Astrocyte of the cerebellum (primary cell): ENCODE data around the gene AP2A1.
"Not testable (repeated sequence)": the region's sequence is repeated elsewhere in the genome, so short reads cannot be mapped to it uniquely, and the experiment has no call there.

Experiments used
- DNase-seq: peaks from one replicate; pipeline ENCODE4 v3.0.0-alpha.2; 2011; ENCODE audit warnings: low read depth
- H3K4me3 ChIP-seq: 2 replicates; pipeline ENCODE4 v1.5.1; 2011; ENCODE audit warnings: mild to moderate bottlenecking, low read depth, low read length, moderate library complexity
- CTCF ChIP-seq: IDR thresholded peaks from 2 replicates; pipeline ENCODE4 v1.5.1; 2012; ENCODE audit warnings: low read length, low read depth, moderate library complexity, mild to moderate bottlenecking; ENCODE audit errors: missing control alignments
- in situ Hi-C: cut with HindIII; loops from 2 replicates; pipeline ENCODE4 v1.10.0; 2017; ENCODE audit warnings: low sequenced_read_pairs

Gene AP2A1

DNA sequence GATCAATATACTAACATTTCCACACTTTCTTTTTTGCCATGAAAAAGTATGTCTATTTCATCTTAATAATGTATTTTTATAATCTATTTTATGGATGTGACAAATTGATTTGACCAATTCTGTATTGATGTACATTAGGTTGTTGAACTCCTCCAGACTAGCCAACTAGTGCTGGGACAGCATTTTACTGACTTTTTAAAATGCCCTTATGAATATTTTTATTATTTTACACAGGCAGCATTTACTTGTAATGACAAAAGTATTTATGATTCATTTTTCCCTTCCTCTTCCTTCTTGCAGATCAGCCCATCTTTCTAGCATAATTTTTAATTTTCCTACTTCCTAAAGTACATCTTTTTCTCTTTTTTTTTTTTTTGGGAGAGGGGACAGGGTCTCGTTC lies 47.2 kb downstream of the AP2A1 start:
- TF ChIP-seq CTCF = no peak
- in situ Hi-C loops = no loop called here
- no peak overlapping the region for H3K4me3 ChIP-seq
- no peak for DNase-seq

DNA sequence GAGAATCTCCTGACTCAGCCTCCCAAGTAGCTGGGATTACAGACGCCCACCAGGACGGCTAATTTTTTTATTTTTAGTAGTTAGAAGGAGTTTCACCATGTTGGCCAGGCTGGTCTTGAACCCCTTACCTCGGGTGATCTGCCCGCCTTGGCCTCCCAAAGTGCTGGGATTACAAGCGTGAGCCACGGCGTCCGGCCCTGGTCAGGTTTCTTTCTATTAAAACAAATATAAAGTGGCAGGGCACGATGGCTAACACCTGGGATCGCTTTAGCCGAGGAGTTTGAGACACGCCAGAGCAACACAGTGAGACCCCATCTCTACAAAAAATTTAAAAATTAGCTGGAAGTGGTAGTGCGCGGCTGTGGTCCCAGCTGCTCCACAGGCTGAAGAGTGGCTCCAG lies 49.8 kb downstream of the AP2A1 start:
- no peak overlapping the region for H3K4me3 ChIP-seq
- no peak for TF ChIP-seq CTCF
- DNase-seq = no peak
- in situ Hi-C loops = no loop called here

GRCh38 chr19:49817964-49818648 lies 51.3 kb downstream of the AP2A1 start, which contains the start of gene MED25:
TSS of gene MED25 (plus strand) at chr19:49818289. CDS start at chr19:49818342, 53 bp downstream.
- H3K4me3 ChIP-seq = peak within 1 kb of the TSS; percentile 98
- in situ Hi-C loops = no loop called here
- peak; percentile 56 for DNase-seq
- peak; percentile 10 for TF ChIP-seq CTCF

DNA sequence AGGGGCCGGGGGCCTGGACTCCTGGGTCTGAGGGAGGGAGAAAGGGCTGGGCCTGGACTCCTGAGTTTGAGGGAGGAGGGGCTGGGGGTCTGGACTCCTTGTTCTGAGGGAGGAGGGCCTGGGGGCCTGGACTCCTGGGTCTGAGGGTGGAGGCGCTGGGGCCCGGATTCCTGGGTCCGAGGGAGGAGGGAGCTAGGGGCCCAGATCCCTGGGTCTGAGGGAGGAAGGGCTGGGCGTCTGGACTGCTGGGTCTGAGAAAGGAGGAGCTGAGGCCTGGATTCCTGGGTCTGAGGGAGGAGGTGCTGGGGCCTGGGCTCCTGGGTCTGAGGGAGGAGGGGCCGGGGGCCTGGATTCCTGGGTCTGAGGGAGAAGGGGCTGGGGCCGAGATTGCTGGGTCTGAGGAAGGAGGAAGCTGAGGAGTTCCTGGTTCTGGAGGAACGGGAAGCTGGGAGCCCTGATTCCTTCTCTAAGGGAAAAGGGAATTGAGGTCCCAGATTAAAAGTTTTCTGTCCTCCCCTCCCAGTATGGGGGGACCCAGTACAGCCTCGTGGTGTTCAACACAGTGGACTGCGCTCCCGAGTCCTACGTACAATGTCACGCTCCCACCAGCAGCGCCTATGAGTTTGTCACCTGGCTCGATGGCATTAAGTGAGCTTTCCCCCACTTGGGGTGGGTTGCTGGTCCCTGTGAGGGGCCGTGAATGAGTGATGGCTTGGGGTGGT lies 52.0 kb downstream of the AP2A1 start:
- no peak for TF ChIP-seq CTCF
- in situ Hi-C loops = no loop called here
- DNase-seq = no peak
- peak overlapping the region; percentile 98 for H3K4me3 ChIP-seq

GRCh38 chr19:49819452-49820115 lies 52.8 kb downstream of the AP2A1 start:
- H3K4me3 ChIP-seq = peak overlapping the region; percentile 98
- DNase-seq, in situ Hi-C loops: not testable (repeated sequence)

GRCh38 chr19:49820125-49820524 lies 53.3 kb downstream of the AP2A1 start:
- no peak overlapping the region for H3K4me3 ChIP-seq
- no peak for DNase-seq
- in situ Hi-C loops = no loop called here
- TF ChIP-seq CTCF = no peak

DNA sequence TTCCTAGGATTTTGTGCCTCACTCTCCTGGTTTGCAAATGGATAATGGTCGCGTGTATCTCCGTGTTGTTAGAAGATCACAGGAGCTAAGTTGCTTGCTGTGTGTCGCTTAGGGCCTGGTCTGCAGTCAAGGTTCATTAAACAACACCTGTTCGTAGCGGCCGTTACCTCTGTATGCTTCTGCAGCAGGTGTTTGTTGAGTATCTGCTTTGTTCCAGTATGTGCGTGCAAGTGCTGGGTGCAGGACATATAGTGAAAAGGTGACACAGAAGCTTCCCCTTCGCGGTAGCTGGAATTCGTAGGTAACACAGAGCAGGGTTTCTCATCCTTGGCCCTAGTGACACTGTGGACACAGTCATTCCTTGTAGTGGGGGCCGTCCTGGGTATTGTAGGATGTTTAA lies 56.7 kb downstream of the AP2A1 start:
- H3K4me3 ChIP-seq = no peak overlapping the region
- in situ Hi-C loops = no loop called here
- no peak for TF ChIP-seq CTCF
- no peak for DNase-seq
